AG04450 (cell line): ENCODE data around the gene KRT33B. TPM values are rescaled to one million over a fixed set of nuclear protein-coding genes. Genes with fewer than 3 reads are reported as not detected.
A peak's percentile ranks its signal among the peaks of the same experiment; 100 is the strongest.

Experiments
- CTCF ChIA-PET: fragments of 300-600, 350-600 bp; formaldehyde crosslinking; extraction: SDS; loops from one replicate; lab custom pipeline; 2022; ENCODE audit warnings: antibody characterized with exemption, inconsistent platforms; lab: Charles Lee
- POLR2A ChIA-PET: fragments of 350-600 bp; formaldehyde crosslinking; extraction: SDS; loops from one replicate; lab custom pipeline; 2021; ENCODE audit warnings: antibody characterized with exemption, inconsistent platforms; lab: Yijun Ruan, JAX
- DNase-seq: peaks from one replicate; pipeline ENCODE4 v3.0.0-alpha.2; 2011; ENCODE audit warnings: low read depth, low spot score
- H3K27ac ChIP-seq: one replicate; pipeline ENCODE4 v1.5.1; 2012; ENCODE audit warnings: low read depth, low read length, control low read depth
- H3K27me3 ChIP-seq: one replicate; pipeline ENCODE4 v1.6.0; 2012; ENCODE audit warnings: low read length; ENCODE audit not compliant: control insufficient read depth, insufficient read depth
- H3K4me3 ChIP-seq: 2 replicates; pipeline ENCODE4 v1.5.1; 2011; ENCODE audit warnings: mild to moderate bottlenecking, low read depth, low read length, control low read depth
- H3K9me3 ChIP-seq: 2 replicates; pipeline ENCODE4 v1.5.1; 2012; ENCODE audit warnings: low read length; ENCODE audit not compliant: control insufficient read depth, insufficient read depth
- polyA plus RNA-seq: library from polyadenylated mRNA; depleted of rRNA; stranded (reverse); fragments of >200 nt; gene quantifications from 2 replicates; pipeline ENCODE4 v1.2.3, GENCODE V29; 2011
- TF ChIP-seq, protein P1 (sequence below): IDR thresholded peaks from 2 replicates; pipeline ENCODE4 v1.5.1; 2011; ENCODE audit warnings: low read depth, low read length, control low read depth, inconsistent platforms

Gene KRT33B
- polyA plus RNA-seq, 1 experiment = not detected

DNA sequence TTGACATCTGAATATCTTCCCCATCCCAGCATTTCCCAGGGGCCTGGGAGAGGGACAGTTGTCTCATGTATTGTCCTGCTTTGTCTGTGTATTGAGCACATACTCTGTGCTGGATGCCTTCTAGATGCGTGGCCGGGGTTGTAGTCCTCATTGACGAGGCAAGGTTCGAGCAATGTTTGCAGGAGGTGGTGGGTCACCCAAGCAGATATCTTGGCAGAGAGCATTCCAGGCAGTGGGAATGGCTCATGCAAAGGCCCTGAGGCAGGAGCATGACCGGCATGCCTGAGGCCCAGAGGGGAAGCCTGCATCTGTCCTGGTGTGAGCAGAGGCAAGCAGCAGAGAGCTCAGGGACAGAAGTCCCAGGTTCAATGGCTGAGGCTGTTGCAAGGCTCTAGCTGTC, 36.5 kb downstream of the KRT33B start:
- H3K4me3 ChIP-seq = no peak overlapping the region
- TF ChIP-seq, protein P1, sequence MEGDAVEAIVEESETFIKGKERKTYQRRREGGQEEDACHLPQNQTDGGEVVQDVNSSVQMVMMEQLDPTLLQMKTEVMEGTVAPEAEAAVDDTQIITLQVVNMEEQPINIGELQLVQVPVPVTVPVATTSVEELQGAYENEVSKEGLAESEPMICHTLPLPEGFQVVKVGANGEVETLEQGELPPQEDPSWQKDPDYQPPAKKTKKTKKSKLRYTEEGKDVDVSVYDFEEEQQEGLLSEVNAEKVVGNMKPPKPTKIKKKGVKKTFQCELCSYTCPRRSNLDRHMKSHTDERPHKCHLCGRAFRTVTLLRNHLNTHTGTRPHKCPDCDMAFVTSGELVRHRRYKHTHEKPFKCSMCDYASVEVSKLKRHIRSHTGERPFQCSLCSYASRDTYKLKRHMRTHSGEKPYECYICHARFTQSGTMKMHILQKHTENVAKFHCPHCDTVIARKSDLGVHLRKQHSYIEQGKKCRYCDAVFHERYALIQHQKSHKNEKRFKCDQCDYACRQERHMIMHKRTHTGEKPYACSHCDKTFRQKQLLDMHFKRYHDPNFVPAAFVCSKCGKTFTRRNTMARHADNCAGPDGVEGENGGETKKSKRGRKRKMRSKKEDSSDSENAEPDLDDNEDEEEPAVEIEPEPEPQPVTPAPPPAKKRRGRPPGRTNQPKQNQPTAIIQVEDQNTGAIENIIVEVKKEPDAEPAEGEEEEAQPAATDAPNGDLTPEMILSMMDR = no peak
- no peak for DNase-seq
- H3K27me3 ChIP-seq = no peaks in the 10 kb centered on the region
- POLR2A ChIA-PET = no interaction called here
- CTCF ChIA-PET = interaction anchor here (0.9 to 2.2 kb wide), 2 partner anchors 11 to 216 kb away, joined by 3 to 10 read pairs; no protein-coding TSS in a partner anchor
- H3K9me3 ChIP-seq = no peaks in the 10 kb centered on the region; the same call in 1 of the 2 replicates
- H3K27ac ChIP-seq = no peak overlapping the region

DNA sequence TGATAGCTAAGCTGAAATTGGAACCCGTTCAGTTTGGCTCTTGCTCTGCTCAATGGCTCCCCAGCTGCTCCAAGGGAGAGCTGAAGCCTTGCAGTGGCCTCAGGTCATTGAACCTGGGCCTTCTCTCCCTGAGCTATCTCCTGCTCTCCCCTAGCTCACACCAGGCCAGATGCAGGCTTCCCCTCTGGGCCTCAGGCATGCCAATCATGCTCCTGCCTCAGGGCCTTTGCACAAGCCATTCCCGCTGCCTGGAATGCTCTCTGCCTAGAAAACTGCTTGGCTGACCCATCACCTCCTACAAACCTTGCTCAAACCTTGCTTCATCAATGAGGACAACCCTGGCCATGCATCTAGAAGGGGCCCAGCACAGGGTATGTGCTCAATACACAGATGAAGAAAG, 37.4 kb downstream of the KRT33B start:
- DNase-seq = no peak
- TF ChIP-seq, protein P1 = no peak
- H3K27ac ChIP-seq = no peak overlapping the region
- POLR2A ChIA-PET = no interaction called here
- CTCF ChIA-PET = interaction anchor here (1.0 to 2.6 kb wide), 3 partner anchors 10 to 316 kb away, joined by 4 to 11 read pairs (median 4); no protein-coding TSS in a partner anchor
- no peaks in the 10 kb centered on the region; the same call in 1 of the 2 replicates for H3K9me3 ChIP-seq
- no peaks in the 10 kb centered on the region for H3K27me3 ChIP-seq
- H3K4me3 ChIP-seq = no peak overlapping the region

DNA sequence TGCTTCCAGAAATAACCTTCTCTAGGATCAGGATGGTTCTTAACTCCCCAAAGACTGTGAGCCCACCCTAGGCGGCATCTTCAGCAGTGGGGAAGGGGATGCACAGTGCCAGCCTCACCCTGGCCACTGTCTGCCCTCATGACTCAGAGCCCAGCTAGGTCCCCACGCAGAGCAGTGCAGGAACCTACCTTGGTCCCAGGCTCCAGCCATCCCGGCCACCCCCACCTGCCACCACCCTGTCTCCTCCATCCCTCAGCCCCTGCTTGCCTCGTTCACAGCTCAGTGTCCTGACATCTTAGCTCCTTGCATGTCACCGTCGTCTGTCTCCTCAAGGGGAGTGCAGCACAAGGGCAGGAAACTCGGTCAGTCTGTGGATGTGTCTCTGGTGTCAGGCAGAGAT, 38.0 kb downstream of the KRT33B start:
- Histone ChIP-seq H3K27me3 (no peaks in the 10 kb centered on the region), H3K27ac (no peak overlapping the region), H3K4me3 (no peak overlapping the region), H3K9me3 (no peaks in the 10 kb centered on the region; the same call in 1 of the 2 replicates)
- TF ChIP-seq, protein P1 = no peak
- ChIA-PET POLR2A (no interaction called here), CTCF (interaction anchor here (1.0 to 2.6 kb wide), 3 partner anchors 9 to 317 kb away, joined by 4 to 11 read pairs (median 4); no protein-coding TSS in a partner anchor)
- DNase-seq = no peak

DNA sequence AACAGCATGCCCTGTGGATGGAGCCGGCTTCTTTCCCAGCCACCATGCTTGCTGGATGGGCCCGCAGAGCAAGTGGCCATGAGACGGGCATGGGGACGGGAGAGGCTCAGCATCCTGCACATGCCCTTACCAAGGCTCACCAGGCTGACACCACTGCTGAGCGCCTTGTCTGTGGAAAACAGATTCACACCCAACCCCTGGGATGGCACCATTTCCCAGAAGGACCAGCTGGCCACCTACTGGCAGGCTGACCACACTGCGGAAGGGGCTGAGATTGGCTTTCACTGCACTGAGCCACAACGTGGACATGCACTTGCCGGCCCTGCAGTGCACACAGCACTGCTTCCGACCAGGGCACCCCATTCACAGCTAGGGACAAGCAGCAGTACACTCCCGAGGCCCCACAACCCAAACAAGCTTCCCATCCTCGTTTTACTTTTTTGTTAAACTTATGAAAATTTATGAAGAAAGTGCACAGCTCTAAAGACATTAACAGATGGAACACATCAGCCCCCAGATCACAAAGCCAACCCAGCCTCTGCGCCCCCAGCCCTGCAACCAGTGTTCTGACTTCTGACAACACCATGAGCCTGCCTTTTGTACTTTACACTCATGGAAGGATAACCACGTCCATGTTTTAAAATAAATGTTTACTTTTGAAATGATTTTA, 40.2 kb downstream of the KRT33B start:
- TF ChIP-seq, protein P1 = peak; percentile 94
- no peak overlapping the region for H3K4me3 ChIP-seq
- DNase-seq = no peak
- ChIA-PET POLR2A (no interaction called here), CTCF (interaction anchor here (0.8 to 3.1 kb wide), 15 partner anchors 10 to 473 kb away, joined by 3 to 17 read pairs (median 3); no protein-coding TSS in a partner anchor)
- H3K9me3 ChIP-seq = no peaks in the 10 kb centered on the region; the same call in 1 of the 2 replicates
- H3K27ac ChIP-seq = no peak overlapping the region
- H3K27me3 ChIP-seq = no peaks in the 10 kb centered on the region

DNA sequence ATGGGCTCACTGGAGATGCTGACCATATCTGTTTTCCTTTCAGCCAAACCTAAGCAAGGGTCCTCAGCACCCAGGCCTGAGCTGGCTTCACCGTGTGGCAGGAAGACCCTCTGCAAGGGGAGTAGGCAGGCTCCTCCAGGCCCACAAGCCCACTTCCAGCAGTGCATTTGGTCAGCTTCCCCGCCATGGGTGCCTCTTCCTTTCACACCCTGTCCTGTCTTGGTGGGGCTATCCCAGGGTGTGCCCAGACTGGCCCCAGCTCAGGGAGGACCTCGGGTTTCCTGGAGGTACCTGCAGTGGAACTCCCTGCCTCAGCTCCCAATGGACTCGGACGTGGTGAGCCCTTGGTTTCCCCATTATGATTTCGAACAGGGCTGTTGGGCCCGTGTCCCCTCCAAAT, 41.4 kb downstream of the KRT33B start:
- POLR2A ChIA-PET = no interaction called here
- CTCF ChIA-PET = interaction anchor here (0.7 to 3.1 kb wide), 7 partner anchors 10 to 472 kb away, joined by 3 to 17 read pairs (median 3); no protein-coding TSS in a partner anchor
- Histone ChIP-seq H3K27me3 (no peaks in the 10 kb centered on the region), H3K9me3 (no peaks in the 10 kb centered on the region; the same call in 1 of the 2 replicates), H3K27ac (no peak overlapping the region), H3K4me3 (no peak overlapping the region)
- no peak for DNase-seq
- TF ChIP-seq, protein P1 = no peak
